ENCODE measurements around the gene RPL28. TPM values are rescaled to one million over a fixed set of nuclear protein-coding genes. Genes with fewer than 3 reads are reported as not detected.

Gene RPL28
- total and polyA plus RNA-seq, 2 of the 13 experiments (the other 11 are each of a cell fraction or from before 2014, with no cell fraction given) = 105 to 420 TPM

DNA sequence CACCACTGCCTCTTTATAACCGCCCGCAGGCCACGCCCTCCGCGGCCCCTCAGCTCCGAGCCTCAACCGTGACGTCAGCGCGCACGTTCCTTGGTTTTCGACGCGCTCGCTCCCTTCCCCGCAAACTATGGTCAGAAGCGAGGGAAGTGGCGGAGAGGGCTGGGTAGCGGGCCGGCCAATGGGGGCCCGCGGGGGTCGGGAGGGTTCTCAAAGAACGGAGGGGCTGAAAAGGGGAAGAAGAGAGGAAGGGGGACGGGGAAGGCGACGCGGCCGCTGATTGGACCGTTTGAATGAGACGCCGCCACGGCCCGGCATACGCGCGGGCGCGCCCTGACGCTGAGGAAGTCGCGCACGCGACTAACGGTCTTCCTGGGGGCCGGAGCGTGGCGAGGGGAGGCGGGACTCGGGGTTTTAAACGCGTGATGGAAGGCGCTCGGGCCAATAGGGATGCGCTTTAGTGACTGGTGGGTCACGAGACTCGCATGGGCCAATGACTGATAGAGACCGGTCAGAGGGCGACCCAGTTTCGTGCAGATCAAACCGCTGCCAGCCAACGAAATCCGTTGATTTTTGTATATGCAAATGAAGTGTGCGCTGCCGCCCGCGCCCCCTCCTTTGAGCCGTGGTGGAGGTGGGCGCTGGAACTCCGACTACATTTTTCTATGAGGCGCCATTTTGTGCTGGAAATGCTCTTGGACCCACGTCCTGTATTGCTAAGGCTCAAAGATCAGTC, 22.2 kb downstream of the RPL28 start (continued):
- TF ChIP-seq NONO (IDR thresholded peaks at IDR 0.05) (no peak), NONO (CRISPR knock-in tag; conservative IDR thresholded peaks at IDR 0.05) (peak; percentile 76), SP5 (CRISPR knock-in tag; IDR thresholded peaks at IDR 0.05; ENCODE audit: borderline replicate concordance, low read depth) (no peak), ZNF629 (CRISPR knock-in tag; conservative IDR thresholded peaks at IDR 0.05) (no peak), BRCA1 (CRISPR knock-in tag; IDR thresholded peaks at IDR 0.05) (no peak)
- TF ChIP-seq, protein P1, sequence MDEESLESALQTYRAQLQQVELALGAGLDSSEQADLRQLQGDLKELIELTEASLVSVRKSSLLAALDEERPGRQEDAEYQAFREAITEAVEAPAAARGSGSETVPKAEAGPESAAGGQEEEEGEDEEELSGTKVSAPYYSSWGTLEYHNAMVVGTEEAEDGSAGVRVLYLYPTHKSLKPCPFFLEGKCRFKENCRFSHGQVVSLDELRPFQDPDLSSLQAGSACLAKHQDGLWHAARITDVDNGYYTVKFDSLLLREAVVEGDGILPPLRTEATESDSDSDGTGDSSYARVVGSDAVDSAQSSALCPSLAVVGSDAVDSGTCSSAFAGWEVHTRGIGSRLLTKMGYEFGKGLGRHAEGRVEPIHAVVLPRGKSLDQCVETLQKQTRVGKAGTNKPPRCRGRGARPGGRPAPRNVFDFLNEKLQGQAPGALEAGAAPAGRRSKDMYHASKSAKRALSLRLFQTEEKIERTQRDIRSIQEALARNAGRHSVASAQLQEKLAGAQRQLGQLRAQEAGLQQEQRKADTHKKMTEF (CRISPR knock-in tag; IDR thresholded peaks at IDR 0.05) = peak; percentile 81; the same call in 1 of the 2 replicates
- TF ChIP-seq, protein P2, sequence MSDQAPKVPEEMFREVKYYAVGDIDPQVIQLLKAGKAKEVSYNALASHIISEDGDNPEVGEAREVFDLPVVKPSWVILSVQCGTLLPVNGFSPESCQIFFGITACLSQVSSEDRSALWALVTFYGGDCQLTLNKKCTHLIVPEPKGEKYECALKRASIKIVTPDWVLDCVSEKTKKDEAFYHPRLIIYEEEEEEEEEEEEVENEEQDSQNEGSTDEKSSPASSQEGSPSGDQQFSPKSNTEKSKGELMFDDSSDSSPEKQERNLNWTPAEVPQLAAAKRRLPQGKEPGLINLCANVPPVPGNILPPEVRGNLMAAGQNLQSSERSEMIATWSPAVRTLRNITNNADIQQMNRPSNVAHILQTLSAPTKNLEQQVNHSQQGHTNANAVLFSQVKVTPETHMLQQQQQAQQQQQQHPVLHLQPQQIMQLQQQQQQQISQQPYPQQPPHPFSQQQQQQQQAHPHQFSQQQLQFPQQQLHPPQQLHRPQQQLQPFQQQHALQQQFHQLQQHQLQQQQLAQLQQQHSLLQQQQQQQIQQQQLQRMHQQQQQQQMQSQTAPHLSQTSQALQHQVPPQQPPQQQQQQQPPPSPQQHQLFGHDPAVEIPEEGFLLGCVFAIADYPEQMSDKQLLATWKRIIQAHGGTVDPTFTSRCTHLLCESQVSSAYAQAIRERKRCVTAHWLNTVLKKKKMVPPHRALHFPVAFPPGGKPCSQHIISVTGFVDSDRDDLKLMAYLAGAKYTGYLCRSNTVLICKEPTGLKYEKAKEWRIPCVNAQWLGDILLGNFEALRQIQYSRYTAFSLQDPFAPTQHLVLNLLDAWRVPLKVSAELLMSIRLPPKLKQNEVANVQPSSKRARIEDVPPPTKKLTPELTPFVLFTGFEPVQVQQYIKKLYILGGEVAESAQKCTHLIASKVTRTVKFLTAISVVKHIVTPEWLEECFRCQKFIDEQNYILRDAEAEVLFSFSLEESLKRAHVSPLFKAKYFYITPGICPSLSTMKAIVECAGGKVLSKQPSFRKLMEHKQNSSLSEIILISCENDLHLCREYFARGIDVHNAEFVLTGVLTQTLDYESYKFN (CRISPR knock-in tag; conservative IDR thresholded peaks at IDR 0.05) = 0 out of 2 replicates have a peak, but pooled peaks have one; percentile 20
- TF ChIP-seq, protein P3, sequence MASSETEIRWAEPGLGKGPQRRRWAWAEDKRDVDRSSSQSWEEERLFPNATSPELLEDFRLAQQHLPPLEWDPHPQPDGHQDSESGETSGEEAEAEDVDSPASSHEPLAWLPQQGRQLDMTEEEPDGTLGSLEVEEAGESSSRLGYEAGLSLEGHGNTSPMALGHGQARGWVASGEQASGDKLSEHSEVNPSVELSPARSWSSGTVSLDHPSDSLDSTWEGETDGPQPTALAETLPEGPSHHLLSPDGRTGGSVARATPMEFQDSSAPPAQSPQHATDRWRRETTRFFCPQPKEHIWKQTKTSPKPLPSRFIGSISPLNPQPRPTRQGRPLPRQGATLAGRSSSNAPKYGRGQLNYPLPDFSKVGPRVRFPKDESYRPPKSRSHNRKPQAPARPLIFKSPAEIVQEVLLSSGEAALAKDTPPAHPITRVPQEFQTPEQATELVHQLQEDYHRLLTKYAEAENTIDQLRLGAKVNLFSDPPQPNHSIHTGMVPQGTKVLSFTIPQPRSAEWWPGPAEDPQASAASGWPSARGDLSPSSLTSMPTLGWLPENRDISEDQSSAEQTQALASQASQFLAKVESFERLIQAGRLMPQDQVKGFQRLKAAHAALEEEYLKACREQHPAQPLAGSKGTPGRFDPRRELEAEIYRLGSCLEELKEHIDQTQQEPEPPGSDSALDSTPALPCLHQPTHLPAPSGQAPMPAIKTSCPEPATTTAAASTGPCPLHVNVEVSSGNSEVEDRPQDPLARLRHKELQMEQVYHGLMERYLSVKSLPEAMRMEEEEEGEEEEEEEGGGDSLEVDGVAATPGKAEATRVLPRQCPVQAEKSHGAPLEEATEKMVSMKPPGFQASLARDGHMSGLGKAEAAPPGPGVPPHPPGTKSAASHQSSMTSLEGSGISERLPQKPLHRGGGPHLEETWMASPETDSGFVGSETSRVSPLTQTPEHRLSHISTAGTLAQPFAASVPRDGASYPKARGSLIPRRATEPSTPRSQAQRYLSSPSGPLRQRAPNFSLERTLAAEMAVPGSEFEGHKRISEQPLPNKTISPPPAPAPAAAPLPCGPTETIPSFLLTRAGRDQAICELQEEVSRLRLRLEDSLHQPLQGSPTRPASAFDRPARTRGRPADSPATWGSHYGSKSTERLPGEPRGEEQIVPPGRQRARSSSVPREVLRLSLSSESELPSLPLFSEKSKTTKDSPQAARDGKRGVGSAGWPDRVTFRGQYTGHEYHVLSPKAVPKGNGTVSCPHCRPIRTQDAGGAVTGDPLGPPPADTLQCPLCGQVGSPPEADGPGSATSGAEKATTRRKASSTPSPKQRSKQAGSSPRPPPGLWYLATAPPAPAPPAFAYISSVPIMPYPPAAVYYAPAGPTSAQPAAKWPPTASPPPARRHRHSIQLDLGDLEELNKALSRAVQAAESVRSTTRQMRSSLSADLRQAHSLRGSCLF (CRISPR knock-in tag; IDR thresholded peaks at IDR 0.05; ENCODE audit: borderline replicate concordance) = no peak
- TF ChIP-seq, protein P4, sequence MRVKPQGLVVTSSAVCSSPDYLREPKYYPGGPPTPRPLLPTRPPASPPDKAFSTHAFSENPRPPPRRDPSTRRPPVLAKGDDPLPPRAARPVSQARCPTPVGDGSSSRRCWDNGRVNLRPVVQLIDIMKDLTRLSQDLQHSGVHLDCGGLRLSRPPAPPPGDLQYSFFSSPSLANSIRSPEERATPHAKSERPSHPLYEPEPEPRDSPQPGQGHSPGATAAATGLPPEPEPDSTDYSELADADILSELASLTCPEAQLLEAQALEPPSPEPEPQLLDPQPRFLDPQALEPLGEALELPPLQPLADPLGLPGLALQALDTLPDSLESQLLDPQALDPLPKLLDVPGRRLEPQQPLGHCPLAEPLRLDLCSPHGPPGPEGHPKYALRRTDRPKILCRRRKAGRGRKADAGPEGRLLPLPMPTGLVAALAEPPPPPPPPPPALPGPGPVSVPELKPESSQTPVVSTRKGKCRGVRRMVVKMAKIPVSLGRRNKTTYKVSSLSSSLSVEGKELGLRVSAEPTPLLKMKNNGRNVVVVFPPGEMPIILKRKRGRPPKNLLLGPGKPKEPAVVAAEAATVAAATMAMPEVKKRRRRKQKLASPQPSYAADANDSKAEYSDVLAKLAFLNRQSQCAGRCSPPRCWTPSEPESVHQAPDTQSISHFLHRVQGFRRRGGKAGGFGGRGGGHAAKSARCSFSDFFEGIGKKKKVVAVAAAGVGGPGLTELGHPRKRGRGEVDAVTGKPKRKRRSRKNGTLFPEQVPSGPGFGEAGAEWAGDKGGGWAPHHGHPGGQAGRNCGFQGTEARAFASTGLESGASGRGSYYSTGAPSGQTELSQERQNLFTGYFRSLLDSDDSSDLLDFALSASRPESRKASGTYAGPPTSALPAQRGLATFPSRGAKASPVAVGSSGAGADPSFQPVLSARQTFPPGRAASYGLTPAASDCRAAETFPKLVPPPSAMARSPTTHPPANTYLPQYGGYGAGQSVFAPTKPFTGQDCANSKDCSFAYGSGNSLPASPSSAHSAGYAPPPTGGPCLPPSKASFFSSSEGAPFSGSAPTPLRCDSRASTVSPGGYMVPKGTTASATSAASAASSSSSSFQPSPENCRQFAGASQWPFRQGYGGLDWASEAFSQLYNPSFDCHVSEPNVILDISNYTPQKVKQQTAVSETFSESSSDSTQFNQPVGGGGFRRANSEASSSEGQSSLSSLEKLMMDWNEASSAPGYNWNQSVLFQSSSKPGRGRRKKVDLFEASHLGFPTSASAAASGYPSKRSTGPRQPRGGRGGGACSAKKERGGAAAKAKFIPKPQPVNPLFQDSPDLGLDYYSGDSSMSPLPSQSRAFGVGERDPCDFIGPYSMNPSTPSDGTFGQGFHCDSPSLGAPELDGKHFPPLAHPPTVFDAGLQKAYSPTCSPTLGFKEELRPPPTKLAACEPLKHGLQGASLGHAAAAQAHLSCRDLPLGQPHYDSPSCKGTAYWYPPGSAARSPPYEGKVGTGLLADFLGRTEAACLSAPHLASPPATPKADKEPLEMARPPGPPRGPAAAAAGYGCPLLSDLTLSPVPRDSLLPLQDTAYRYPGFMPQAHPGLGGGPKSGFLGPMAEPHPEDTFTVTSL (CRISPR knock-in tag; IDR thresholded peaks at IDR 0.05; ENCODE audit: borderline replicate concordance) = 0 out of 2 replicates have a peak, but pooled peaks have one; percentile 12
- TF ChIP-seq, protein P5, sequence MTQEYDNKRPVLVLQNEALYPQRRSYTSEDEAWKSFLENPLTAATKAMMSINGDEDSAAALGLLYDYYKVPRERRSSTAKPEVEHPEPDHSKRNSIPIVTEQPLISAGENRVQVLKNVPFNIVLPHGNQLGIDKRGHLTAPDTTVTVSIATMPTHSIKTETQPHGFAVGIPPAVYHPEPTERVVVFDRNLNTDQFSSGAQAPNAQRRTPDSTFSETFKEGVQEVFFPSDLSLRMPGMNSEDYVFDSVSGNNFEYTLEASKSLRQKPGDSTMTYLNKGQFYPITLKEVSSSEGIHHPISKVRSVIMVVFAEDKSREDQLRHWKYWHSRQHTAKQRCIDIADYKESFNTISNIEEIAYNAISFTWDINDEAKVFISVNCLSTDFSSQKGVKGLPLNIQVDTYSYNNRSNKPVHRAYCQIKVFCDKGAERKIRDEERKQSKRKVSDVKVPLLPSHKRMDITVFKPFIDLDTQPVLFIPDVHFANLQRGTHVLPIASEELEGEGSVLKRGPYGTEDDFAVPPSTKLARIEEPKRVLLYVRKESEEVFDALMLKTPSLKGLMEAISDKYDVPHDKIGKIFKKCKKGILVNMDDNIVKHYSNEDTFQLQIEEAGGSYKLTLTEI (CRISPR knock-in tag; conservative IDR thresholded peaks at IDR 0.05) = no peak

Data from HepG2 (cell line).